Measurements from ENCODE around the gene PHGDH. TPM values are rescaled to one million over a fixed set of nuclear protein-coding genes. Genes with fewer than 3 reads are reported as not detected.
"Not testable (repeated sequence)": the region's sequence is repeated elsewhere in the genome, so short reads cannot be mapped to it uniquely, and the experiment has no call there.

PHGDH gene
- total RNA-seq, 1 donor from 2014 or later = 13.0 TPM

DNA sequence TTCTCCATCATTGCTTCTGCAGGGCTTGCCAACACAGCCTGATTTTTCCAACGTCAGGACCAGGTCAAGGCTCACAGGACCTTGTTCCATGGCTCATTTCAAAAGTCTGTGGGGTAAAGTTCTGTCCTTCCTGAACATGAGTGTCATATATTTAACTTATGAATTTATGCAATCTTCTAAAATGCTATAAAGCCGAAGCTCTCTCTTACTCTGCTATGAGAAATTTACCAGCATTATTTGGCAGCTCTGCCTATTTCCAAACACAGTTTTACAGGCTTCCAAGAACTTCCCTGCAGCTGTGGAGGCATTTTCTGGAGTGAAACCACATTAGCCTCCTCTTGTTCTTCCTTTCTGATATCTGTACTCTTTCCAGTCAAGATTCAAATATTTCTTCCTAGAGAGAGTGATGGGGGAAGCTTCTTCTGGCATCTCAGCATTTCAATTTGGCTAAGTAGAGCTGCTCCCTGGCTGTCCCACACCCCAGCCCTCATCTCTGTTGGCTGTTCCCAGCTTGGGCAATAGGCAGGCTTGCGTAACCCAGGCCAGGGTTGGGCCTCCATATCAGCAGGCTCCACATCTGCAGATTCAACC, 72.6 kb downstream of the PHGDH start:
- FAIRE-seq = no peak
- no peak for DNase-seq (ENCODE audit: low spot score in 2 of 2)

DNA sequence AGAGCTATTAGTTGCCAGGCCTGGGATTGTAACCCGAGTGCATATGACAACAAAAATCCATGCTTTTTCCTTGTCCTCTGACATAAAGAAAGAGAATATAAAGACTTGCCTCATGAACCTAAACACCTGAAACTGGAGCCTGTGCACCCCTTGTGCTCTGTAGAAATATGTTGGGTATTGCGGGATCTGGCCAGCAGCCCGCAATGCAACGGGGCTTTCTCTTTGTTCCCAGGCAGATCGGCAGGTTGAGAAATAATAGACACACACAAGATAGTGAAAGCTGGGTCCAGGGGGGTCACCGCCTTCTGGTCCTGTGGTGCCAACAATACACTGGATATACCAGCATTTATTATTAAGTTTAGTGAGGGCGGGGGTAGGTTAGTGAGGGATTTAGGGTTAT, 74.3 kb downstream of the PHGDH start:
- not testable (repeated sequence) for FAIRE-seq; DNase-seq (ENCODE audit: low spot score in 2 of 2)

DNA sequence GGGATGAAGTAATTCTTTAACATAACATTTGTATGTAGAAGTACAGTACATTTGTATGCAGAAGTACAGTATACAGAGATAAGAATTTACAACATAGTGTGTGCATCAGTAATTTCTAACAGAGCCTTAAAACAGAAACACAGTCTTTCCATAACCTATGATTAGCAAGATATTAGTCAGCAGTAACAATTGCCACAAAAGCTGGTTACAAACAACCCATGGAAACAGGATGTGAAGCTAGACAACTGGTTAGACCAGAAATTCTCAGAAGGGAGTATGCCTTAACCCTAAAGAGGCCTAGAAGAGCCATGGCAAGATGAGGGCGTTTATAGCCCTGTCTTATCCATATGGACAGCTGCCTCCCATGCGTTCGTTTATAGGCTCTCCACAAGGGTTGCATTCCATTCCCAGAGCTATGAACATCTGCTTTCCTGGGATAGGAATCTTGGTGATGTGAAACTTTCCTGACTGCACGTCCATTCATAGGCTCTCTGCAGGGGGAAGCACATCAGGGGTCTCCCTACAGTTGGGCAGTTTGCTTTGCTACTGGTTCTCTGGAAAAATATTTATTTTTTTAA, 74.8 kb downstream of the PHGDH start:
- FAIRE-seq; DNase-seq (ENCODE audit: low spot score in 2 of 2): not testable (repeated sequence)

DNA sequence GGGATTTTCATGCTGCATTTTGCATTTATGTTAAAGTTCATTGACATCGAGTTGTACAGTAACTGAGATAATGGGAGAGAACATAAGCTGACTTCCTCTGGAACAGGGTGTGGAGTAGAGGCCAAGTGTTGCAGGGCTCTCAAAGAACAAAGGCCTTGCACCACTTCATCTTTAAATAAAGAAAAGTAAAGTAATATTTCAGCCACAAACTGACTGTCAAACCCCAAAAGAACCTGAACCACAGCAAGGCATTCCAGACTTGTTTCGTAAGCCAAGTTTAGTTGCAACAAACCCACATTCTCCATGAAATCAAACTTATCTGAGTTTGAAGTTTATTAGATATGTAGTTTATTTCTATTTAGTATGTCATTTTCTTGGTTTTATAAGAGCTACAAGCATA, 76.0 kb downstream of the PHGDH start:
- FAIRE-seq = no peak
- DNase-seq (ENCODE audit: low spot score in 2 of 2) = no peak

DNA sequence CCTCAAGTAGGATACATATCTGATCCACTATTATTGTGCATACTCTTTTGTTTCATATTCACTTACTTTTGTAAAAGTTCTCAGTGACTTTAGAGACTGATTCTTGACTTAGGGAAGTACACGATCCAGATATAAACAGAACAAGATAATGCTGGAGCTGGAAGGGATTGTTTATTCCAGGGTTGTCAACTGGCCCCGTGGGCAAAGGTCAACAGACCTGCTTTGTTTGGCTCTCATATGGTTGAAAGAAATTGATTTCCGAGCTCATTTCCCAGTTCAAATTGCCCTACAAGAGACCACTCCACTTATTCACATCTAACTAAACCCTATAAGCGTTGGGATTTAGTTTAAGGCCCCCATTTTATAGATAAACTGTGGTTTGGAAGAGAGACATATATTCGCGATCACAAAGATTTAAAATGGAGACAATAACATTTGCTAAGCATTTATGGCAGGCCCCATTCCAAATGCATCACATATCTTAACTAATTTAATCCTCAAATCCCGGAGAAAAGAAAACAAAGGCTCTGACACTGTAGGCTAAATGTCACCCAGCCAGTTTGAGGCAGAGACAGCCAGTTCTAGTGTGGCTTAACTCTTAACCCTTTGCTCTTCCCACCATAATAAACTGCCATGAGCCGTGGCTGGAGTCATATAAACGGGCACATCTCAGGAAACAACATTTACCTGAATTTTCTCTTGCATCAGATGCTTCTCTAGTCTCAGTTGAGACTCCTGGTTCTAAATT, 78.9 kb downstream of the PHGDH start:
- DNase-seq (ENCODE audit: low spot score in 2 of 2) (no peak), FAIRE-seq (no peak)

DNA sequence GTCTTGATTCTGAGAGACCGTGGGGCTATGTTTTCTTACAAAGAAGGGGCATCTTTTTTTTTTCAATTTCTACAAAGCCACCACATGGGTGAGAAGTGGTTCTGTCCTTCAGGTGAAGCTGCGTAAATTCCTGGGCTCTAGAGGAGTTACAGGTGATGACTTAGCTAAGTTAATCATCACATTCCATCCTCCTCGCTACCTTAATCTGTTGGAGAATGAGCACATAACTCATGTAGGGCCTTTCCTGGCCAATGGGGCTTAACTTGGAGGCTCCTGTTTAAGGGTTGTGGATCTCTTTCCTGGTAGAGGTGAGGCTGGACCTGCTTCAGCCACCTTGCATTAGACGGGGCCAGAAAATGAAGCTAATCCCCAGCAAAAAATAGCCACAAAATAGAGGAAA, 79.6 kb downstream of the PHGDH start:
- no peak for DNase-seq (ENCODE audit: low spot score in 2 of 2)
- FAIRE-seq = no peak

Other genes starting within 250 kb of the PHGDH start
- not detected for gene HSD3B1, start 204.7 kb upstream of the PHGDH start, total RNA-seq
- 31.4 TPM for gene ZNF697, start 63.7 kb upstream of the PHGDH start, total RNA-seq
- not detected for gene HMGCS2, start 57.0 kb downstream of the PHGDH start, total RNA-seq
- not detected for gene REG4, start 99.5 kb downstream of the PHGDH start, total RNA-seq
- gene ADAM30, start 184.6 kb downstream of the PHGDH start, total RNA-seq = not detected

Measured in frontal cortex (tissue), 4 donors.